HG03025 (cell line): ENCODE measurements around the gene UROC1.
"Not testable (repeated sequence)": the region's sequence is repeated elsewhere in the genome, so short reads cannot be mapped to it uniquely, and the experiment has no call there.

Source experiments
- ATAC-seq: cut with Tn5 transposase; IDR thresholded peaks from one replicate; pipeline ENCODE4 v1.9.1; 2021; ENCODE audit warnings: mild to moderate bottlenecking, moderate library complexity; ENCODE audit not compliant: unreplicated experiment, low FRiP score

UROC1 gene

DNA sequence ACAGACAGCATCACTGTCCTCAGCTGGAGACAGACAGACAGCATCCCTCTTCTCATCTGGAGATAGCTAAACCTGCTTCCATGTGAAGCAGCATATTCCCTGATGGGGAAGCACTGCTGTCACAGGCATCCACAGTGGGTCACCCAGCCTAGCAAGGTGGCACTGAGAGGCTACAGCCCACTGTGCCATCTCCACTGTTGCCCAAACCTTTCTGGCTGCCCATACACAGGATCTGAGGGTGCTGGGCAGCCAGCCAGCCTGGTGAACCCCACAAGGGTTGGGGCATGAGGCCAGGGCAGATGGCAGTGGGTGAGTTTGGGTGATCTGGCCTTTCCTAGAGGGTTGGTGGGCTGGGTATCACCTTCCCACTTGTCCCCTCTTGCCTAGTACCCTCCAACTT lies 18.1 kb upstream of the UROC1 start:
- ATAC-seq, result no peak

DNA sequence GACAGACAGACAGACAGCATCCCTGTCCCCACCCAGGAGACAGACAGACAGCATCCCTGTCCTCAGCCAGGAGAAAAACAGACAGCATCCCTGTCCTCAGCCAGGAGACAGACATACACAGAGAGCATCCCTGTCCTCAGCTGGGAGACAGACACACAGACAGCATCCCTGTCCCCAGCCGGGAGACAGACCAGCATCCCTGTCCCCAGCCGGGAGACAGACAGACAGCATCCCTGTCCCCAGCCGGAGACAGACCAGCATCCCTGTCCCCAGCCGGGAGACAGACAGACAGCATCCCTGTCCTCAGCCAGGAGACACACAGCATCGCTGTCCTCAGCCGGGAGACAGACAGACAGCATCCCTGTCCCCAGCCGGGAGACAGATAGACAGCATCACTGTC lies 17.1 kb upstream of the UROC1 start:
- ATAC-seq, result not testable (repeated sequence)

DNA sequence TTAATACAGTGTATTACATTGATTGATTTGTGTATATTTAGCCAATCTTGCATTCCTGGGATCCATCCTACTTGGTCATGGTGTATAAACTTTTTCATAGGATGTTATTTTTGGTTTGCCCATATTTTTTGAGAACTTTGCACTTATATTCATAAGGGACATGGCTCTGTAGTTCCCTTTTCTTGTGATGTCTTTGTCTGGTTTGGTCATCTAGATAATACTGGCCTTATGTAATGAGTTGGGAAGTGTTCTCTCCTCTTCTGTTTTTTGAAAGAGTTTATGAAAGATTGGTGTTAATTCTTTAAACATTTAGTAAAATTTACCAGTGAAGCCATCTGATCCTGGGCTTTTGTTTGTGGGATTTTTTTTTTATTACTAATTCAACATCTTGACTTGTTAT lies 15.9 kb upstream of the UROC1 start:
- ATAC-seq, result no peak

DNA sequence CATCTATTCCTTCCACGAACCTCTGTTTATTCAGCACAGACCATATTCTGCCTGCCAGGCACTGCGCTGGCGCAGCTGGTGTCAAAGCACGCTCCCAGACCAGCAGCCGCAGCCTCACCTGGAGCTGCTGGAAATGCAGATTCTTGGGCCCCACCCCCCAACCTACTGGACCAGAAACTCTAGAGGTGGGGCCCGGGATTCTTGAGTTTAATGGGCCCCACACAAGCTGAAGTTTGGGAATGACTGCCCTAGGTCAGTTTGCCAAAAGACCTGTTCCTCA lies 13.4 kb upstream of the UROC1 start:
- no peak for ATAC-seq

DNA sequence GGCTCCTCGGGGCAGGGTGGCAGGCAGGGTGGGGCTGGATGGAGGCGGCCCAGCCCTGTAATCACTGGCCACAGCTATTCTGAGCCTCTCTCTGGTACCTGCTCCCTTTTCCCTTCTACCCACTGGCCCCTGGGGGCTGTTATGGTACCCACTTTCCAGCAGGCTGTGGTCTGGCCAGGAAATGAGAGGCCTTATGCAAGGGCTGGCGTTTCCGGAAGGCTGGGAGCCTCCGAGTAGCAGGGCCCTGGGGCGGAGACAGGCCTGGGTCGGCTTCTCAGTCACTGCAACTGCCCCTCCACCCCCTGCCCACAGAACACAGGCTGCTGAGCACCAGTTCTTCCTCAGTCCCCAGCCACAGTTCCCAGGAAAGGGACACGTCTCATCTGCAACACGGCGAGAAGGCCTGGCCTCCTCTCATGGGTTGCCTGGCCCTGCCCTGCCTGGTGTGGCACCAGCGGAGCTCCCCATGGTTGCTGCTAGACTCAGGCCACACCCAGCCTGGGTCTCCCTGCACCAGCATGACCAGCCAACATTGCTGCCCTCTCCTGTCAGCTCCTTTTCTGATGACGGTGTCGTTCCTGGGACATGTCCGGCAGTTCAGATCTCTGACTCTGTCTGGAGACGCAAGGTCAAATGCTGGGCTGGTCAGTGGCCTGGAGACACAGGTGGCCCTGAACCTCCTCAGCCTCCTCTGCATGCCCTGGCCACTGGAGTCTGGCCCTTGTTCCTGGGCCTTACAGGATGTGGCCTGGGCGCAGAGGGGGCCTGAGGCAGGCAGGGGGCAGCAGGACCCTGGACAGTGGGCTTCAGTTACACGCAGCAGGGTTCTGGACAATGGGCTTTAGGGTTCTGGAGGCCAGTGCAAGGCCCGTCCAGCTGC lies 12.8 kb upstream of the UROC1 start:
- ATAC-seq, result no peak

- ATAC-seq, result no peak
These were observed 12.1 kb upstream of the UROC1 start for GRCh38 chr3:126529585-126530170.

DNA sequence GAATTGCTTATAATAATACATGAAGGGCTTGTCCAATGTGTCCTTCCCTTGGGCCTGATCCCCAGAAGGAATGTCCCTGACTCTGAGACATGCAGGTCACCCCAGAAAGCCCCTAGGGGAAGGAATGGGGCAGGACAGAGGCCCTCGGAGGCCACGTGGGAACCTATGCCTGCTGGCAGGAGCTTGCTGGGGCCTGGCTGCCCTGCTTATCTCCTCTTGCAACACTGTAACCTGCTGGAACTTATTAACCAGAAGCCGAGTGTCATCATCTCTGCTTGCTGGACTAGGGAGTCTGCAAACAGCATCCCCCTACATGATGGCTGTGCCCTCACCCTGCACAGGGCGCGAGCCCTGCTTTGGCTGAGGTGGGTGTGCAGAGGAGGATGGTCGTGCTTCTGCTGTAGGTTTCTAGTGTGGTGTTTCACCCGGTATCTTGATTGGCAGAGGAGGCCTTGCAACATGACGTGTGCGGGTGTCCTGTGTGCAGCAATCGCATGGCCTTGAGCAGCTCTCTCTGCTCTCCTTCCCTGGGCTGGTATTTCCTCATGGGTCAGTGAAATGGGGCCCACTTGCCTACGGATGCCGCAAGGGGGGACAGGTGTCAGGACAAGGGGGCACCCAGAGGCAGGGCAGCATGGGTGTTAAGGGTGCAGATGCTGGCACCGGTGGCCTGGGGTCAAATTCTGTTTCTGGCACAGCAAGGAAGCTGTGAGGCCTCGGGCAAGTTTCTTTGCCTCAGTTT lies 11.4 kb upstream of the UROC1 start:
- ATAC-seq, result no peak

DNA sequence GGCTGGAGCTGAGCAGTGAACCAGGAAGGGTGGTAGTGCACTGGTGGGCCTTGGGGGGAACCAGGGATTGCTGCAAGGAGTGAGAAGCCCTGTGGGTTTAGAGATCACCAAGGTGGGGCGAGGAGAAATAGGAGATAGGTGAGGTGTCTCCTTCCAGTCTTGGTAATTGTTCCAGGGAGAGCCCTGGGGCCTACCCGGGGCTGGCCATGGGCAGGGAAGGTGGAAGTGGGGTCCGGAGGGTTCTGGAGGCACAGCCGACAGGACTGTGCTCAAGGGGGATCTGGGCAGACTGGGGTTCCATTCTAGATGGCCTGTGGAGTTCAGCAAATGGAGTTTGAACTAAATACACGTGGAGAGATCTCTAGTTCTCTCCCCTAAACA lies 10.8 kb upstream of the UROC1 start:
- no peak for ATAC-seq

GRCh38 chr3:126527455-126528211 lies 10.1 kb upstream of the UROC1 start:
- ATAC-seq, result no peak

DNA sequence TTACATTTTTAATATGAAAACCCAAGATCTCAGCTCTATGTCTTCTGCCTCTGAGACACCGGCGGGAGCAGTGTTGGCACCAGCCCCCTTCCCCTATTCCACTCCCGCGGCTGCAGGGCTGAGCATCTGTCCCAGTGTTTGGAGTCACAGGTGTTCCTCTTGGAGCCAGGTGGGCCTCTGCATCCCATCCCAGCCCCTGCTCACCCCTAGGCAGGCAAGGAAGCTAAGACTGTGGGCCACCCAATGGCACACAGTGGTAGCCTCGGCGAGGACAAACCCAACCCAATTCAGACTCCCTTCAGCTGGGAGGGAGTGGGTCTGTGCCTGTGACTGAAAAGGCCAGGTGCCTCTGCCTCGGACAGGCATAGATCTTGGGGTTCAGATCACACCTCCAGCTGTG lies 9.4 kb upstream of the UROC1 start:
- ATAC-seq, result no peak

DNA sequence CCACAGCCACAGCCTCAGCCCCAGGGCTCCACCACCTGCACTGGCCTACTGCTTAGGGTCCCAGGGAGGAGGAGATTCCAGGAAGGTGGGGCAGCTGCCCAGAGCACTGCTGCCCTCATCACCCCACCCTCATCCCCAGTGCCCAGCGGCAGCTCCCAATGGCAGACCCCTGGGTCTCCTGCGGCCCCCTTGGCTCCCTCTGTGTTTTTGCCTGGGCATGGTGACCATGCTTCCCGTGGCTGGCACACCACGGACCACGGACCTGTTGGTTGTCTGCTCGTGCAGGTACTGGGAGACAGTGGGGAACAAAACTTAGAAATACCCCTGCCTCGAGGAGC lies 9.1 kb upstream of the UROC1 start:
- no peak for ATAC-seq

GRCh38 chr3:126525853-126526667 lies 8.5 kb upstream of the UROC1 start:
- ATAC-seq, result no peak

- no peak for ATAC-seq
These were observed 7.7 kb upstream of the UROC1 start for GRCh38 chr3:126525091-126525852.

DNA sequence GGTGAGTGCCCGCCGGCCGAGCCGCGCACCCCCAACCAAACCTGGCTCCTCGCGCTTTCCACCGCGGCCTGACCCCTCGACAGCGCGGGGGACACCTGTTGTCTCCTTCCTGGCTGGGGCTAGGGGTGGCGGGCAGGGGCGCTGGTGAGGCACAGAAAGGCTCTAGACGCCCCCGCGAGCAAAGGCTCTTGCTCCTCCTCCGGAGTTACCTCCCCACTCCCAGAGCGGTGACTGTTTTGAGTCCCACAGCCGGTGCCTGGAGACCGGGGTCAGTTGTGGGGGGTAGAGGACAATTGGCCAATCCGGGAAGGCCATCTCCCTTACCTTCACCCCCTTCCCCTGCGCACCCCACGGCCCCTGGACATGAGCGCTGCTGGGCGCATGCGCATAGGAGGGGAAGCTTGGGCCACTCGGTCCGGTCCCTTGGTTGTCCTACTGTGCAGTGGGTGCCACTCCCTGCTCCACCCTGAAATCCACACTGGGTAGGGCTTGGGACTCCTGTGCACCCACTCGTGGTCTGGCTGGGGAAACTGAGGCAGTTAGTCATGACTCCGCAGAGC lies 6.9 kb upstream of the UROC1 start:
- ATAC-seq, result no peak

GRCh38 chr3:126523745-126524428 lies 6.3 kb upstream of the UROC1 start, which contains the start of gene CHST13:
Gene CHST13 (plus strand): TSS chr3:126524155. CDS start chr3:126524333, 178 bp downstream.
- no peak for ATAC-seq

- ATAC-seq, result no peak
These were observed 4.8 kb upstream of the UROC1 start for GRCh38 chr3:126522363-126522788.

- ATAC-seq, result no peak
These were observed 3.7 kb upstream of the UROC1 start for GRCh38 chr3:126521122-126521891.
